Kidney epithelial cell (primary cell): Measurements from ENCODE around the gene METTL1. TPM values are rescaled to one million over a fixed set of nuclear protein-coding genes. Genes with fewer than 3 reads are reported as not detected.

Source experiments
- DNase-seq: peaks from one replicate; pipeline ENCODE4 v3.0.0-alpha.2; 2010; ENCODE audit warnings: low read depth
- H3K27me3 ChIP-seq: 2 replicates; pipeline ENCODE4 v1.6.0; 2011; ENCODE audit warnings: low read length; ENCODE audit not compliant: control insufficient read depth, insufficient read depth
- H3K36me3 ChIP-seq: 2 replicates; pipeline ENCODE4 v1.5.1; 2011; ENCODE audit warnings: low read length; ENCODE audit not compliant: control insufficient read depth, insufficient read depth
- H3K4me3 ChIP-seq: 2 replicates; pipeline ENCODE4 v1.5.1; 2011; ENCODE audit warnings: low read depth, mild to moderate bottlenecking, control low read depth, low read length
- CTCF ChIP-seq: IDR thresholded peaks from 2 replicates; pipeline ENCODE4 v1.5.1; 2011; ENCODE audit warnings: mild to moderate bottlenecking, moderate library complexity, low read length, control low read depth, inconsistent platforms; ENCODE audit not compliant: insufficient read depth, poor library complexity, severe bottlenecking
- total RNA-seq: library from RNA; depleted of rRNA; stranded (reverse); fragments of >200 nt; gene quantifications from 2 replicates; pipeline ENCODE4 v1.2.3, GENCODE V29; 2015

METTL1 gene
- total RNA-seq, 1 donor from 2014 or later = 20.3 TPM

GRCh38 chr12:57735952-57736740 lies 35.8 kb downstream of the METTL1 start:
- Histone ChIP-seq H3K36me3 (no peaks in the 10 kb centered on the region), H3K27me3 (peaks cover 93% of the 10 kb centered on the region), H3K4me3 (no peak overlapping the region)
- DNase-seq = no peak
- TF ChIP-seq CTCF = peak; percentile 44

- H3K27me3 ChIP-seq = peaks cover 88% of the 10 kb centered on the region
- DNase-seq = no peak
- TF ChIP-seq CTCF = no peak
- H3K36me3 ChIP-seq = no peaks in the 10 kb centered on the region
- H3K4me3 ChIP-seq = no peak overlapping the region
These were observed 36.6 kb downstream of the METTL1 start for GRCh38 chr12:57735198-57735855.

GRCh38 chr12:57734591-57734990 lies 37.3 kb downstream of the METTL1 start:
- no peak for DNase-seq
- Histone ChIP-seq H3K4me3 (no peak overlapping the region), H3K27me3 (peaks cover 83% of the 10 kb centered on the region), H3K36me3 (no peaks in the 10 kb centered on the region)
- TF ChIP-seq CTCF = no peak

- Histone ChIP-seq H3K27me3 (peaks cover 80% of the 10 kb centered on the region), H3K36me3 (no peaks in the 10 kb centered on the region), H3K4me3 (no peak overlapping the region)
- no peak for TF ChIP-seq CTCF
- DNase-seq = no peak
These were observed 38.0 kb downstream of the METTL1 start for GRCh38 chr12:57733928-57734327.

- no peak for DNase-seq
- TF ChIP-seq CTCF = no peak
- H3K4me3 ChIP-seq = no peak overlapping the region
- H3K36me3 ChIP-seq = no peaks in the 10 kb centered on the region
- H3K27me3 ChIP-seq = peaks cover 78% of the 10 kb centered on the region
These were observed 38.9 kb downstream of the METTL1 start for GRCh38 chr12:57732726-57733593.
